ENCODE measurements around the gene SMAGP.
"Not testable (repeated sequence)": the region's sequence is repeated elsewhere in the genome, so short reads cannot be mapped to it uniquely, and the experiment has no call there.

SMAGP gene, protein sequence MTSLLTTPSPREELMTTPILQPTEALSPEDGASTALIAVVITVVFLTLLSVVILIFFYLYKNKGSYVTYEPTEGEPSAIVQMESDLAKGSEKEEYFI

DNA sequence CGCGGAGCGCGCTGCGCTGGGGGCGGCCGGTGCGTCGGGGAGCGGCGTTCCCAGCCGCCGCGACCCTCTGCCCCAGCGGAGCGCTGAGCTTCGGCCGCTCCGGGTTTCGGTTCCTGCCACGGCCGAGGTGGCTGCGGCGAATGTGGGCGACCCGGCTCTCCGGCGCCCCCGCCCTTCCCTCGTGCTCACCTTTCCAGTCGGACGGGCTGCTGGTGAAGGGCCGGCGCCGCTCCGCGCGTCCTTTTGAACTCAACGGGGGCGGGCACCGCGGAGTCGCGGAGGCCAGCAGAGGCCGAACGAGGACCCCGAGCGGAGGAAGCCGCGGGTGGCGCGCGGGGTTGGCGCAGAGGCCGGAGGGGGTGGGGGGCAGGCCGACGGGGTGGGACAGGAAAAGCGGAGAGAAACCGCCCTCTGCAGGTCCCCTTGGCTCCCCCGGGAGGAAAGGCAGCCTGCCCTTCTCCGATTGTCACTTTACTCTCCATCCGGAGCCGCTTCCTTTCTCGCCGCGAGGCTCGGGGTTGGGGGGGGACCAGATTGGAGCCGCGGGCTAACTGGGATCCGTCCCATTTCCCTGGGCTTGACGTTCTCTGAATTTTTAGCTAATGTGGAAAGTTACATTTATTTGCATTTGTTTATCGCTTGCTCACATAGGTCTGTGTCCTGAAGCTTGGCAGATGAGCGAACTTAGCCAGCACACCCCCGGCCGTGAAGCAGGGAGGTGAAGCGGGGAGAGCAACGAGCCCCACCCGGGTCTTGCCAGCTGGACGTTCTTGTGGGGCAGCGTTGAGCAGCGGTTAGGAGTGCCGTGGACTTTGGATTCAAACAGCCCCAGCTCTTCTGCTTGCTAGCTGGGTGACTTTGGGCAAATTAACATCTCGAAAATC lies at the start of gene SMAGP:
SMAGP (minus strand) TSS at position 349 of the 884 bp plus-strand sequence. CDS start 1,137 bp downstream, outside the sequence.
- TF ChIP-seq EZH2 (IDR thresholded peaks at IDR 0.05) (no peak), POLR2AphosphoS5 (IDR thresholded peaks at IDR 0.05; ENCODE audit: borderline replicate concordance, low read depth, low read length) (no peak), FOXP2 (optimal IDR thresholded peaks at IDR 0.05; ENCODE audit: control extremely low read depth, extremely low read length, insufficient read depth) (no peak)
- H3K27ac ChIP-seq, result no peak within 1 kb of the TSS

DNA sequence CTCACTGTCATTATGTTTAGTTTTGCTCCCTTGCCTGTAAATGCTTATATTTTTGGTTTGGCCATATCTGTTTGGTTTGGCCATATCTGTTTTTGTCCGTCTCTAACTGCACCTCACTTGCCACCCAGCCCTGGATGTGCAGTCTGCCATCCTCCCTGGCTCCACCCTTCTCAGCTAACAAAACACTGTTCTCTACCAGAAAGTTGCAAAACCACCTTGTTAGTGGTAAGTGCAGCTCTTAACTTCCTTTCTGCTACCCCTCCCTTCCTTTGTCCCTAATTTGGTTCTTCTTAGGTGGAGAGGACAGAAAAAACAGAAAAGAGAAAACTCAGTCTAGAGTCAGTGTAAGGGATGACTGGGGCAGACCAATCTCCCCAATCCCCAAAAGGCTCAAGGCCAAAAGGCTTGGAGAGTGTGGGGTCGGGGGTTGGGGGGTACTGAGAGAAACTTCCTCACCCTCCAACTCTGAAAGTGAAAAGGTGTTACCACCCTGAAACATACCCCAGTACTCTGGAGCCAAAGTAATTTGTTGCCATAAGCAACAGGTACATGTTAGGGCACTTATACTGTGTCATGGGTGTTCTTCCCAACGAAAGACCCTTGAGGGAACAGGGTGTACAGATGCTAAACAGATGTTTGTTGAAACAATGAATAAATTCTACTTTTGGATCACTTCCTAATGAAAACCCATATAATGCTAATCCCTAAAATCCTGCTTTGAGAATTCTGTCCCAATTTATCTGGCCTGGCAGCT lies 48.8 kb upstream of the SMAGP start:
- no peak for DNase-seq (ENCODE audit: low read depth, low spot score)
- Histone ChIP-seq H3K9me3 (ENCODE audit: low read depth, low read length) (no peaks in the 10 kb centered on the region), H3K27ac (peak overlapping the region; percentile 79), H3K36me3 (ENCODE audit: insufficient read depth, low read length) (no peaks in the 10 kb centered on the region), H3K4me3 (no peak overlapping the region), H3K9ac (ENCODE audit: insufficient read length) (no peak overlapping the region)
- no peak for TF ChIP-seq POLR2AphosphoS5 (IDR thresholded peaks at IDR 0.05; ENCODE audit: borderline replicate concordance, low read depth, low read length)
- TF ChIP-seq FOXP2 (optimal IDR thresholded peaks at IDR 0.05; ENCODE audit: control extremely low read depth, extremely low read length, insufficient read depth), result no peak
- TF ChIP-seq EZH2 (IDR thresholded peaks at IDR 0.05), result no peak

More for the DNA sequence above, at the start of gene SMAGP:
- DNase-seq (ENCODE audit: low read depth, low spot score), result no peak
- no peaks in the 10 kb centered on the region for H3K9me3 ChIP-seq (ENCODE audit: low read depth, low read length)
- H3K4me3 ChIP-seq, result peak within 1 kb of the TSS; percentile 80
- no peaks in the 10 kb centered on the region for H3K36me3 ChIP-seq (ENCODE audit: insufficient read depth, low read length)
- H3K9ac ChIP-seq (ENCODE audit: insufficient read length), result peak within 1 kb of the TSS; percentile 73

GRCh38 chr12:51318057-51318806 lies 48.0 kb upstream of the SMAGP start:
- not testable (repeated sequence) for H3K36me3 ChIP-seq (ENCODE audit: insufficient read depth, low read length); DNase-seq (ENCODE audit: low read depth, low spot score); H3K9ac ChIP-seq (ENCODE audit: insufficient read length); H3K9me3 ChIP-seq (ENCODE audit: low read depth, low read length); H3K4me3 ChIP-seq; H3K27ac ChIP-seq

DNA sequence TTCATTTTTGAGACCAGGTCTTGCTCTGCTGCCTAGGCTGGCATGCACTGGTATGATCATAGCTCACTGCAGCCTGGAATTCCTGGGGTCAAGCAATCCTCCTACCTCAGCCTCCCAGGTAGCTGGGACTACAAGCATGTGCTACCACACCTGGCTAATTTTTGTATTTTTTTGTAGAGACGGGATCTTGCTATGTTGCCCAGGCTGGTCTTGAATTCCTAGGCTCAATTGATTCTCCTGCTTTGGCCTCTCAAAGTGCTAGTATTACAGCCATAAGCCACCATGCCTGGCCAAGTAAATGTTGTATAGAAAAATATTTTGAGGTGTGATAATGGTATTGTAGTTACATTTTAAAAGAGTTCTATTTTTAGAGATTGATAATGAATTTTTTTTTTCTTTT lies 41.2 kb upstream of the SMAGP start:
- no peaks in the 10 kb centered on the region for H3K36me3 ChIP-seq (ENCODE audit: insufficient read depth, low read length)
- H3K9me3 ChIP-seq (ENCODE audit: low read depth, low read length), result no peaks in the 10 kb centered on the region
- DNase-seq (ENCODE audit: low read depth, low spot score), result no peak
- H3K4me3 ChIP-seq, result no peak overlapping the region
- TF ChIP-seq FOXP2 (optimal IDR thresholded peaks at IDR 0.05; ENCODE audit: control extremely low read depth, extremely low read length, insufficient read depth) (no peak), POLR2AphosphoS5 (IDR thresholded peaks at IDR 0.05; ENCODE audit: borderline replicate concordance, low read depth, low read length) (no peak), EZH2 (IDR thresholded peaks at IDR 0.05) (no peak)
- no peak overlapping the region for H3K9ac ChIP-seq (ENCODE audit: insufficient read length)
- no peak overlapping the region for H3K27ac ChIP-seq

- no peak overlapping the region for H3K9ac ChIP-seq (ENCODE audit: insufficient read length)
- no peaks in the 10 kb centered on the region for H3K9me3 ChIP-seq (ENCODE audit: low read depth, low read length)
- H3K4me3 ChIP-seq, result no peak overlapping the region
- no peak overlapping the region for H3K27ac ChIP-seq
- no peak for DNase-seq (ENCODE audit: low read depth, low spot score)
- H3K36me3 ChIP-seq (ENCODE audit: insufficient read depth, low read length), result no peaks in the 10 kb centered on the region
- TF ChIP-seq FOXP2 (optimal IDR thresholded peaks at IDR 0.05; ENCODE audit: control extremely low read depth, extremely low read length, insufficient read depth) (no peak), POLR2AphosphoS5 (IDR thresholded peaks at IDR 0.05; ENCODE audit: borderline replicate concordance, low read depth, low read length) (no peak), EZH2 (IDR thresholded peaks at IDR 0.05) (no peak)
Measured at GRCh38 chr12:51307655-51308593, 37.7 kb upstream of the SMAGP start.

- no peak for DNase-seq (ENCODE audit: low read depth, low spot score)
- no peak overlapping the region for H3K4me3 ChIP-seq
- no peak overlapping the region for H3K27ac ChIP-seq
- no peaks in the 10 kb centered on the region for H3K36me3 ChIP-seq (ENCODE audit: insufficient read depth, low read length)
- no peaks in the 10 kb centered on the region for H3K9me3 ChIP-seq (ENCODE audit: low read depth, low read length)
- no peak overlapping the region for H3K9ac ChIP-seq (ENCODE audit: insufficient read length)
- TF ChIP-seq EZH2 (IDR thresholded peaks at IDR 0.05), result no peak
- no peak for TF ChIP-seq POLR2AphosphoS5 (IDR thresholded peaks at IDR 0.05; ENCODE audit: borderline replicate concordance, low read depth, low read length)
- no peak for TF ChIP-seq FOXP2 (optimal IDR thresholded peaks at IDR 0.05; ENCODE audit: control extremely low read depth, extremely low read length, insufficient read depth)
Measured at GRCh38 chr12:51306507-51306906, 36.3 kb upstream of the SMAGP start.

DNA sequence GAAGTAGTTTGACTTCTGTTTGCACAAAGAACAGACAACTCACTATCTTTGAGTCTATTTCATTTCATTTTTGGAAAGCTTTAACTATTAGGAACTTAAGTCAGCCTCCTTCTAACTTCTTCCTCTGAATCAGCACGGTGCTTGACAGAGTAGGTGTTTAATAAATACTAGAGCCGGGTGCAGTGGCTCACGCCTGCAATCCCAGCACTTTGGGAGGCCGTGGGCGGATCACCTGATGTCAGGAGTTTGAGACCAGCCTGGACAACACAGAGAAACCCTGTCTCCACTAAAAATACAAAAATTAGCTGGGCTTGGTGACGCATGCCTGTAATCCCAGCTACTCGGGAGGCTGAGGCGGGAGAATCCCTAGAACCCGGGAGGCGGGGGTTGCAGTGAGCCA lies 30.6 kb upstream of the SMAGP start:
- not testable (repeated sequence) for H3K36me3 ChIP-seq (ENCODE audit: insufficient read depth, low read length); H3K4me3 ChIP-seq; H3K9me3 ChIP-seq (ENCODE audit: low read depth, low read length); H3K27ac ChIP-seq; DNase-seq (ENCODE audit: low read depth, low spot score); H3K9ac ChIP-seq (ENCODE audit: insufficient read length)
